ENCODE data around the gene FGF21.

DNA sequence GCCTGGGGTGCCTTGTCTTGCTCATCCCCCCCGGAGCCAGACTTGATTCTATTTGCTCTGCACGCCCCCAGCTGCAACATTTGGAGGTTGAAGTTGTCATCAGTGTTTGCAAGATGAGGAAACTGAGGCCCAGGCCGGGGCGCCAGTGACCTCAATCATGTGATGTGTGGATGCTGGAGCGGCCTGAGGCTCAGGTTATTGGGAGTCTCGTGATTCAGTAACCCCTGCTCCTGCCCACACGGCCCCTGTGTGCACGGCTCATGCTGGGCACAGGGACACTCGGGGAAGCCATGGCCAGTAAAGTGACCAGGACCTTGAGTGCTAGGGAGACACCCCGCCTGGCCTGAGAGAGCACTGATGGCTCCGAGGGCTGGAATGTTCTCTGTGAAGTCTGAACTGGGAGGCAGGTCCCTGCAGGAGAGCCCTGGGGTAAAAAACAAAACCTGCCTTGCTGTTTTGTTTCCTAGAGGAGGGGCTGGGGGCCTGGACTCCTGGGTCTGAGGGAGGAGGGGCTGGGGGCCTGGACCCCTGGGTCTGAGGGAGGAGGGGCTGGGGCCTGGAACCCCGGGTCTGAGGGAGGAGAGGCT, 1.9 kb downstream of the FGF21 start:
- no peak for TF ChIP-seq POLR2AphosphoS5 (IDR thresholded peaks at IDR 0.05)
- TF ChIP-seq CTCF (IDR thresholded peaks at IDR 0.05): no peak
- no peak for TF ChIP-seq POLR2A (IDR thresholded peaks at IDR 0.05)

Data from gastroesophageal sphincter (tissue), 3 donors.